Adipose tissue (tissue), 3 donors: Measurements from ENCODE around the gene UROD. TPM values are rescaled to one million over a fixed set of nuclear protein-coding genes. Genes with fewer than 3 reads are reported as not detected.
"Not testable (repeated sequence)": the region's sequence is repeated elsewhere in the genome, so short reads cannot be mapped to it uniquely, and the experiment has no call there.

Experiments
- H3K27ac ChIP-seq: one replicate; pipeline ENCODE4 v1.5.1; 2013; ENCODE audit warnings: low read depth, low read length
- WGBS, 3 donors: extraction: QIAGEN DNeasy Blood & Tissue Kit; methylation state at CpG; one replicate each; pipeline ENCODE4 v1.1.7; 2013; 5-methylcytosine and 5-hydroxymethylcytosine counted together
- polyA plus RNA-seq, 3 donors: library from polyadenylated mRNA; stranded (reverse); fragments of 200-250 nt; gene quantifications; one replicate each; pipeline ENCODE4 v1.2.3, GENCODE V29; 2013
- donor health status: healthy with polysubstance abuse.
- donor health status: Bipolar disorder and iron deficiency.
- donor health status: healthy.

The UROD gene
- polyA plus RNA-seq: 100 to 1,000 TPM in 2 of 3 donors, 10 to 100 TPM in 1; 34.7 to 104 (median 101) TPM

- WGBS, 3 donors: 1% methylated on average over 21 of the region's 21 CpGs
Observed at GRCh38 chr1:45011837-45012638, at the start of gene UROD. TSS of gene UROD (plus strand) at chr1:45012254. CDS start at chr1:45012266, 12 bp downstream.

GRCh38 chr1:44962729-44963128, 49.3 kb upstream of the UROD start:
- H3K27ac ChIP-seq: no peak overlapping the region
- 93 to 96% (median 96%) methylated on average over 3 of the region's 3 CpGs for WGBS, 3 donors

More at GRCh38 chr1:45011837-45012638, at the start of gene UROD:
- H3K27ac ChIP-seq: peak within 1 kb of the TSS; percentile 51

- no peak overlapping the region for H3K27ac ChIP-seq
- 58 to 76% (median 68%) methylated on average over 1 of the region's 1 CpG for WGBS, 3 donors
Observed at GRCh38 chr1:44964396-44964795, 47.7 kb upstream of the UROD start.

DNA sequence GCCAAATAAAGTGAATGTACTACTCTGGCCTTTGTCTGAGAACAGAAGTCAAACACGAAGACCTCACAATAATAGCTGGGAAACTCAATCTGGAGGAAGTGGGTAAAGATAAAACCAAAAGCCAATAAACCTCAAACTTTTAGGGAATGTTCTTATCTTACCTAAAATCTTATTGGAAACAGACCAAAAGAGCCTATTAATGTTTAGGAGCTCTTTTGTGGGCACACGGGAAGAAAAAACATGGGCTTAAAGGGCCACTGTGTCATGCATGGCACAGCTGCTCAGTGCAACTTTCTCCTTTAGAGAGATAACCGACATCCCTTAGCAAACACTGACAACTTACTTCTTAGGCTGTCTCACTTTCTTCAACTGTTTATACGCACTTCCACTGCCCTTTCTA, 41.7 kb upstream of the UROD start:
- no peak overlapping the region for H3K27ac ChIP-seq
- 48 to 61% (median 56%) methylated on average over 4 of the region's 4 CpGs for WGBS, 3 donors

DNA sequence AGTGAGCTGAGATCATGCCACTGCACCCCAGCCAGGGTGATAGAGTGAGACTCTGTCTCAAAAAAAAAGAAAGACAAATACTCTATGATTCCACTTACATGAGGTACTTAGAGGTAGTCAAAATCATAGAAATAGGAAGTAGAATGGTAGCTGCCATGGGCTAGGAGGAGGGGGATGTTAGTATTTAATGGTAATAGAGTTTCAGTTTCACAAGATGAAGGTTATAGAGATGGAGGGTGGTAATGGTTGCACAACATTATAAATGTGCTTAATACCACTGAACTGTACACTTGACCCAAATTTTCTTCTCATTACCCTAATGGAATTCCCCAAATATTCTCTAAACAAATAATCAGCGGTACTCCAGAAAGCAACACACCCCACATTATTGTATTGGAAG, 38.4 kb upstream of the UROD start:
- 88 to 95% (median 93%) methylated on average over 1 of the region's 1 CpG for WGBS, 3 donors
- H3K27ac ChIP-seq: no peak overlapping the region

GRCh38 chr1:44976252-44976651, 35.8 kb upstream of the UROD start:
- 98 to 100% (median 98%) methylated on average over 2 of the region's 2 CpGs for WGBS, 3 donors
- no peak overlapping the region for H3K27ac ChIP-seq

DNA sequence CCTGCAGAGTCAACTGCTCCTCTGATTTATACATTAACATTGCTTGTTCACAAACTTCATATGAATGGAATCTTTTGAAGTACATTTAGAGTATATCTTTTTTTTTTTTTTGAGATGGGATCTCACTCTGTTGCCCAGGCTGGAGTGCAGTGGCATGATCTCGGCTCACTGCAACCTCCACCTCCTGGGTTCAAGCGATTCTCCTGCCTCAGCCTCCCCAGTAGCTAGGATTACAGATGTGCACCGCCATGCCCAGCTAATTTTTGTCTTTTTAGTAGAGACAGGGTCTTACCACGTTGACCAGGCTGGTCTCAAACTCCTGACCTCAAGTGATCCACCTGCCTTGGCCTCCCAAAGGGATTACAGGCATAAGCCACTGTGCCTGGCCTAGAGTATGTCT, 34.7 kb upstream of the UROD start:
- 98 to 99% (median 99%) methylated on average over 4 of the region's 4 CpGs for WGBS, 3 donors

DNA sequence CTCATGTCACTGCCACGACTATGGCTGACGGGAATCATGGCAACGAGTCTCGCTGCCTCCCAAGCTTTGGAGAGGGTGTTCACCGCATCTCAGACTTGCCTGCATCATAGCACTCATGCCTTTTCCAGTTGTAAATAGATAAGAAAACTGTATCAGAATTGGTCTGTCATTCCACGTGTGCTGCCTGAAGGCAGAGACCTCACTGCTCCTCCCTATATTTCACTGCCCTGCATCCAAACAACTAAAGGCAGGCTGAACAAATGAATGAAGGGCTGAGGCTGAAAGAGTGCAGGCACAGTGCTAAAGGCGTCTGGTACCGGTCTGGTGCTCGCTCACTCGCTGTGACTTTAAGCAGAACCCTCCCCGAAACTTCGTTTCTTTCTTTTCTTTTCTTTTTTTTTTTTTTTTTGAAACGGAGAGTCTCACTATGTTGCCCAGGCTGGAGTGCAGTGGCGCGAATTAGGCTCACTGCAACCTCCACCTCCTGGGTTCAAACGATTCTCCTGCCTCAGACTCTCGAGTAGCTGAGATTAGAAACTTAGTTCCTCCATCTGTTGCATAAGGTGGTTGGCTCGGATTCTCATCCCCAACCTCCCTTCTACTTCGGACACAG, 26.2 kb upstream of the UROD start:
- 3 to 9% (median 6%) methylated on average over 19 of the region's 19 CpGs for WGBS, 3 donors
- H3K27ac ChIP-seq: no peak overlapping the region

More for the DNA sequence above, 34.7 kb upstream of the UROD start:
- not testable (repeated sequence) for H3K27ac ChIP-seq

- 89 to 95% (median 93%) methylated on average over 24 of the region's 24 CpGs for WGBS, 3 donors
- H3K27ac ChIP-seq: no peak overlapping the region
Observed at GRCh38 chr1:44988531-44989156, 23.4 kb upstream of the UROD start.

GRCh38 chr1:44994309-44994898, 17.6 kb upstream of the UROD start:
- no peak overlapping the region for H3K27ac ChIP-seq
- WGBS, 3 donors: 58 to 70% (median 64%) methylated on average over 7 of the region's 7 CpGs

GRCh38 chr1:44995467-44996238, 16.4 kb upstream of the UROD start:
- 93 to 96% (median 96%) methylated on average over 7 of the region's 7 CpGs for WGBS, 3 donors
- H3K27ac ChIP-seq: no peak overlapping the region

DNA sequence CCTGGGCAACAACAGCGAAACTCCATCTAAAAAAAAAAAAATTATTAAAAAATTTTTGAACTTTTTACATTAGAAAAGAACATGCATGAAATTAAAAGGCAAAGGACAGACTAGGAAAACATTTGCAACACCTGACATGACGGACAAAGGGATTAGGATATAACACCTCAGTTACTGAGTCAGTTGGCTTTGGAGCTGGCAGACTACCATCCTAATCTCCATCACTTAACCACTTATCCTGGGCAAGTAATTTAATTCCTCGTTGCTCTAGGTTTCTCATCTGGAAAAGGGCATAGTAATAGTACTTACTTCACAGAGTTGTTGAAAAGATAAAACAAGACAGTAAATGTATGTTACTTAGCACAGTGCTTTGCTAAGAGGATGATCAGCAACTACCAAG, 12.8 kb upstream of the UROD start:
- 81 to 89% (median 83%) methylated on average over 3 of the region's 3 CpGs for WGBS, 3 donors
- H3K27ac ChIP-seq: no peak overlapping the region

- H3K27ac ChIP-seq: no peak overlapping the region
- whole genome bisulfite sequencing, 3 donors: 43 to 52% (median 47%) methylated on average over 7 of the region's 7 CpGs
Observed at GRCh38 chr1:45001011-45001481, 11.0 kb upstream of the UROD start.

- WGBS, 3 donors: 87 to 89% (median 88%) methylated on average over 8 of the region's 8 CpGs
Observed at GRCh38 chr1:45001576-45001975, 10.5 kb upstream of the UROD start.

GRCh38 chr1:45002650-45003645, 9.1 kb upstream of the UROD start:
- WGBS, 3 donors: 93% methylated on average over 17 of the region's 17 CpGs
- H3K27ac ChIP-seq: no peak overlapping the region

More at GRCh38 chr1:45001576-45001975, 10.5 kb upstream of the UROD start:
- H3K27ac ChIP-seq: not testable (repeated sequence)

DNA sequence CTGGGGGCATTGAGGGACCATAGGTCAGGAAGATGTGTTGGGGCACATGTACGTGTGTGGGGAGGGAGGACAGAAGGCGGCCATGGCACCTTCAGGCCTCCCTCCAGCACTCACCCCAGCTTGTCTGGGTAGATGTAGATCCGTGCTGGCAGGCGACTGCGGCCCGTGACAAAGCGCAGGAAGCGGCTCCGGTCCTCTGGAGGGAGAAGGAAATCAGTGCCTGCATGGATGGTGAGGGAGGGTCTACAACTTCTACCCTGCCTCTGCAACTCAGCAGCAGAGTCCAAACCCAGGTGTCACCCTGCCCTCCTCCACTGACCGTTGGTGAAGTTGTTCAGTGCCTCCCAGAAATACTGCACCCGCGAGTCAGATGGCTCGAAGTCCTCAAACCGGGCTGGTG, 8.3 kb upstream of the UROD start:
- H3K27ac ChIP-seq: no peak overlapping the region
- WGBS, 3 donors: 92 to 95% (median 94%) methylated on average over 14 of the region's 14 CpGs

DNA sequence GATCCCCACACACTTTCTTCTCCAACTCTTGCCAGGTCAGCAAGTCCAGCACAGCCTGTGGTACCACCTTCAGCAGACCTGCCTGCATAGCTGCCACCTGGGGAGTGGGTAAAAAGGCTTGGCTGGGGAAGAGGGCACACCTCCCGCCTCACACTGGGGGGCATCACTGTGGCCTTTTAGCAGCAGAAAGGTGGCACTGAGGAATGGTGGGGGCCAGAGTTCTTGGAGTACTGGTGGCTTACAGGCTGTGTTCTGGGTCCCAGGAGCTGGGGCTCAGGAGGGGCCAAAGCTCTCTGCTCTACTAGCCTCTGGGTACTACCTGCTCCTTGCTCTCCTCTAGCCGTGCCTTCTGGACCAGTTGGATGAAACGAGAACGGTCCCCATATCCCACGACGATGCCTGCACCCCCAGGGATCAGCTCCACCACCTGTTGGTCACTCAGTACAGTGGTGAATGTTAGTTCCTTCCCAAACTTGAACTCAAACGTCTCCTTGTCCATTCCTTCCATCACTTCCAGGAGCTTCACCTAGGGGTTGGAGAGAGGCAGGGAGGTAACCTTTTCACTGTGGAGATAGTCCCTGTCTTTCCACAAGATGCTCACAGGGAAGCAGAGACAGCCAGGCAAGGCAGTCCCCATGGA, 7.7 kb upstream of the UROD start:
- WGBS, 3 donors: 82 to 93% (median 84%) methylated on average over 7 of the region's 7 CpGs
- no peak overlapping the region for H3K27ac ChIP-seq
